Activated T-cell treated with anti-CD3 and anti-CD28 coated beads, Interleukin-2, amount 50 U/mL, for 24 hours (primary cell): Measurements from ENCODE around the gene SYNCRIP.
"Not testable (repeated sequence)": the region's sequence is repeated elsewhere in the genome, so short reads cannot be mapped to it uniquely, and the experiment has no call there.

Experiments
- DNase-seq: peaks from one replicate; pipeline ENCODE4 v3.0.0-alpha.2; 2020
- H3K27ac Mint-ChIP-seq: 2 replicates; pipeline ENCODE4 v1.8.0; 2020; ENCODE audit warnings: mild to moderate bottlenecking, mixed read lengths
- H3K27me3 Mint-ChIP-seq: 2 replicates; pipeline ENCODE4 v1.8.0; 2020; ENCODE audit warnings: mixed read lengths
- H3K36me3 Mint-ChIP-seq: 2 replicates; pipeline ENCODE4 v1.8.0; 2020; ENCODE audit warnings: low read depth, mixed read lengths
- H3K4me1 Mint-ChIP-seq: 2 replicates; pipeline ENCODE4 v1.8.0; 2020; ENCODE audit warnings: low read depth, mixed read lengths
- H3K4me3 Mint-ChIP-seq: 2 replicates; pipeline ENCODE4 v1.8.0; 2020; ENCODE audit warnings: mild to moderate bottlenecking, moderate library complexity, mixed read lengths
- H3K9me3 Mint-ChIP-seq: 2 replicates; pipeline ENCODE4 v1.8.0; 2020; ENCODE audit warnings: mixed read lengths

Gene SYNCRIP

GRCh38 chr6:85564223-85564622 is 78.5 kb downstream of the SYNCRIP start:
- peaks cover 70% of the 10 kb centered on the region for H3K36me3 Mint-ChIP-seq
- H3K4me1 Mint-ChIP-seq, H3K27me3 Mint-ChIP-seq, H3K9me3 Mint-ChIP-seq, H3K27ac Mint-ChIP-seq, DNase-seq, H3K4me3 Mint-ChIP-seq: not testable (repeated sequence)
